ENCODE data around the gene SCGB1C1.
"Not testable (repeated sequence)": the region's sequence is repeated elsewhere in the genome, so short reads cannot be mapped to it uniquely, and the experiment has no call there.

Gene SCGB1C1

DNA sequence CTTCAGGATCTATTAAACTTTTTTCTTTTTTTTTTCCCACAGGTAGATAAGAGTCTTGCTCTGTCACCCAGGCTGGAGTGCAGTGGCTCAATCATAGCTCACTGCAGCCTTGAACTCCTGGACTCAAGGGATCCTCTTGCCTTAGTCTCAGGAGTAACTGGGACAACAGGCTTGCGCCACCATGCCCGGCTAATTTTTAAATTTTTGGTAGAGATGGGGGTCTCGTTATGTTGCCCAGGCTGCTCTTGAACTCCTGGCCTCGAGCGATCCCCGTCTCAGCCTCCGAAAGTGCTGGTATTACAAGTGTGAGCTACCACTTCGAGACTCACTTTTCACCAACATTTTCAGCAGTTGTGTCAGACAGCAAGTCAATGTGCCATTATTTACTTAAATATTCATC, 42.3 kb downstream of the SCGB1C1 start:
- H3K4me3 ChIP-seq (ENCODE audit: low read depth, low read length): peak overlapping the region; percentile 61
- ChIA-PET CTCF (interaction anchor here (0.7 to 1.6 kb wide), 2 partner anchors 21 to 26 kb away, joined by 3 to 7 read pairs; no protein-coding TSS in a partner anchor), POLR2A (interaction anchor here (0.7 to 1.1 kb wide), 2 partner anchors 23 to 28 kb away, joined by 4 read pairs; partner anchors contain the start of genes BET1L and RIC8A)
- TF ChIP-seq, protein P1, sequence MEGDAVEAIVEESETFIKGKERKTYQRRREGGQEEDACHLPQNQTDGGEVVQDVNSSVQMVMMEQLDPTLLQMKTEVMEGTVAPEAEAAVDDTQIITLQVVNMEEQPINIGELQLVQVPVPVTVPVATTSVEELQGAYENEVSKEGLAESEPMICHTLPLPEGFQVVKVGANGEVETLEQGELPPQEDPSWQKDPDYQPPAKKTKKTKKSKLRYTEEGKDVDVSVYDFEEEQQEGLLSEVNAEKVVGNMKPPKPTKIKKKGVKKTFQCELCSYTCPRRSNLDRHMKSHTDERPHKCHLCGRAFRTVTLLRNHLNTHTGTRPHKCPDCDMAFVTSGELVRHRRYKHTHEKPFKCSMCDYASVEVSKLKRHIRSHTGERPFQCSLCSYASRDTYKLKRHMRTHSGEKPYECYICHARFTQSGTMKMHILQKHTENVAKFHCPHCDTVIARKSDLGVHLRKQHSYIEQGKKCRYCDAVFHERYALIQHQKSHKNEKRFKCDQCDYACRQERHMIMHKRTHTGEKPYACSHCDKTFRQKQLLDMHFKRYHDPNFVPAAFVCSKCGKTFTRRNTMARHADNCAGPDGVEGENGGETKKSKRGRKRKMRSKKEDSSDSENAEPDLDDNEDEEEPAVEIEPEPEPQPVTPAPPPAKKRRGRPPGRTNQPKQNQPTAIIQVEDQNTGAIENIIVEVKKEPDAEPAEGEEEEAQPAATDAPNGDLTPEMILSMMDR (IDR thresholded peaks at IDR 0.05; ENCODE audit: insufficient read depth, low read length, missing control alignments): no peak
- no peak for DNase-seq (ENCODE audit: low read depth, low spot score)

DNA sequence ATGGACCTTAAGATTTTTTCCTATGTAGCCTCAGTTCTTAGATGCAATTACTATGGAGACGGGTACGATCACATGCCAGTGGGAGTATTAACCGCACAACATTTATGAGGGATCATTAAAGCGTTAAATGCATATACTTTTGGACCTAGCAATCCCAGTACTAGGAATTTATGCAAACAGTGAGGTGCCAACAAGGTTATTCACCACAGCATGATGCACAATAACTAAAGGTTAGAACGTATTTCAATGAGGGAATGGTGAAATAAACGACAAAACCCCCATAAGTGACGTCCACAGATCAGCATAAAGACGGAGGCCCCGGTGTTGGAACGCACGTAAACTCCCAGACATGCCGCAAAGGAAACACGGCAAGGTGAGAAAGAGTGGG, 42.7 kb downstream of the SCGB1C1 start:
- TF ChIP-seq, protein P1 (IDR thresholded peaks at IDR 0.05; ENCODE audit: insufficient read depth, low read length, missing control alignments): no peak
- peak overlapping the region; percentile 61 for H3K4me3 ChIP-seq (ENCODE audit: low read depth, low read length)
- ChIA-PET CTCF (no interaction called here), POLR2A (interaction anchor here (1.1 kb wide), 1 partner anchor 28 kb away, joined by 4 read pairs; the partner anchor contains the start of genes BET1L and RIC8A)
- no peak for DNase-seq (ENCODE audit: low read depth, low spot score)

DNA sequence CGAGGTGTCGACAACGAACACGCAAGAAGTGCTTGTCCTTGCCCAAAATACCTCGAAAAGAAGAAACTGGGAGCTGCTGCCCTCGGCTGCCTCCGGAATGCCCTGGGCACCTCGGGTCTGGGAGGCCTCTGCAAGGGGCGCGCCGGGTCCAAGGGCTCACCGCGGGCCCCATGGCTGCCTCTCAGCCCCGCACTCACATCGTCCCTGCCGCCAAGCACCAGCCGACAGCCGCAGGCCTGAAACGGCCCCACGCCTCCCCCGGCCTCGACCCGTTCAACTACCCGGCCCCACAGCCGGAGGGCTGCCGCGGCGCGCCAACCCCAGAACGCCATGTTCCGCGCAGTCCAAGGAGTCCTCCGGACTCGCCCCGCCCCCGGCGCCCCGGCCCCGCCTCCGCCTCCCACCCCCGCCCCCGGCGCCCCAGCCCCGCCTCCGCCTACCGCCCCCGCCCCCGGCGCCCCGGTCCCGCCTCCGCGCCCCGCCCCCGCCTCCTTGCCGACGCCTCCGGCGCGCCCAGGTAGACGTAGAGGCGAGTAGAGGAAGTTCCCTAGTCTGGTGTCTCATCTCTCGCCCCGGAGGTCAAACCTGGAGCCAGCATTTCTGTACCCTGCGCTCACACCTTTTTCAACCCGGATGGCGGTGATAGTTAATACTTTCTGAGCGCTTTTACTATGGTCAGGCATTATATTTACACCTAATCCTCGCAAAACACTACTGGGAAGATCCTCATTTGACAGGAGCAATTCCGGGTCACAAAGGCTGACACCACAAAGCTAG, 43.3 kb downstream of the SCGB1C1 start, which contains the start of gene SIRT3:
SIRT3 (minus strand) TSS at position 346 of the 777 bp plus-strand sequence; CDS start at position 332, 14 bp downstream.
- no peak for DNase-seq (ENCODE audit: low read depth, low spot score)
- TF ChIP-seq, protein P1 (IDR thresholded peaks at IDR 0.05; ENCODE audit: insufficient read depth, low read length, missing control alignments): no peak
- ChIA-PET POLR2A (interaction anchor here (0.6 to 1.1 kb wide), 4 partner anchors 20 to 175 kb away, joined by 3 to 5 read pairs (median 4); partner anchors contain the start of genes BET1L and RIC8A), CTCF (interaction anchor here (2.3 to 6.6 kb wide), 2 partner anchors 14 to 212 kb away, joined by 12 to 79 read pairs; no protein-coding TSS in a partner anchor)
- H3K4me3 ChIP-seq (ENCODE audit: low read depth, low read length): peak within 1 kb of the TSS; percentile 91

DNA sequence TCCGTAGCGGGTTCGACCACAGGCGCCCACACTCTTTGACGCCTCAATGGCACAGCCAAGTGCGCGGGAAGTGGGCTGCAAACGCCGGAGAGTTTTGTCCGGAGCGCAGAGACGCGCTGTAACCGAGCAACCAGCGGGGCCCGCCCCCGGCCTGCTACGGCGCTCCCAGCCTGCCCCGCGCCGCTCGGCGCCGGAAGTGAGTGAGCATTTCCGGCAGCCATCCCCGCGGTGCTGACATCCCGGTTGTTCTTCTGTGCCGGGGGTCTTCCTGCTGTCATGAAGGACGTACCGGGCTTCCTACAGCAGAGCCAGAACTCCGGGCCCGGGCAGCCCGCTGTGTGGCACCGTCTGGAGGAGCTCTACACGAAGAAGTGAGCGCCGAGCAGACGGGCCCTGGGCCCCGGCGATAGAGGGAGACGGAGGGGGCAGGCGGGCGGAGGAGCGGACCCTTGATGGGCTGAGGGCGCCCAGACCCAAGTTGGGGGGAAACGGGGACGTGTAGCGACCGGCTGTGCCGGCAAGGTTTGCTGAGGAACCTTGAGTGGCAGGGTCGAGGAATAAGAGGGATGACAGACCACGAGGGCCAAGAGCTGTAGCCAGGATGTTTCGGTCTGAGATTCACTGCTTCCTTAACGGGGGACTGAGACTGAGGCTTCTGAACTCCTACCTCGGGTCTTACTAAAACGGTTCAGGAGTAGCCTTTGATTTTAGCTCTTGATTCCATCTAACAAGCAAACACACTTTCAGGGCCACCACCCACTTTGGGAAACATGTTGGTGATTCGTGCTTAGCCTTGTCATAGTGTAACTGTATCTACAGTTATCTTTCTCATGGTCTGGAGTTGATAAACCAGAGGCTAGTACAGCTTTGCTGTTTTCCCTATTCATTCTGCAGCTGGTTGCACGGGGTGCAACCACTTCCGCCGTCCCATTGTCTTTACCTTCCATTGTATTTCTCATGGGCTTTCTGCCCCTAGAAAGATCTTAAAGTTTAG, 44.2 kb downstream of the SCGB1C1 start, which contains the start of gene PSMD13:
PSMD13 (plus strand) TSS at position 203 of the 994 bp plus-strand sequence; CDS start at position 277, 74 bp downstream.
- POLR2A ChIA-PET: interaction anchor here (0.6 to 1.1 kb wide), 3 partner anchors 21 to 174 kb away, joined by 3 to 5 read pairs (median 4); no protein-coding TSS in a partner anchor
- H3K4me3 ChIP-seq (ENCODE audit: low read depth, low read length): peak within 1 kb of the TSS; percentile 91

DNA sequence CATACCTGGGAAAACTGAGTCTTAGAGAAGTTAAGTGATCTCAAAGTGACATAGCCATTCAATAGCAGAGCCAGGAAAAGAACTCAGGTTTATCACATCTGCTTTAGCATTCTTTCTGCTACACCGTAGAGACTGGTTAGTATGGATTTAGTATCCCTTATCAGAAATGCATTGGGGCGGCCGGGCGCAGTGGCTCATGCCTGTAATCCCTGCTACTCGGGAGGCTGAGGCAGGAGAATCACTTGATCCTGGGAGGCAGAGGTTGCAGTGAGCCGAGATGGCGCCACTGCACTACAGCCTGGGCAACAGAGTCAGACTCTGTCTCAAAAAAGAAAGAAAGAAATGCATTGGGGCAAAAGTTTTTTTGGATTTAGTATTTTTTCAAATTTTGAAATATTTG, 45.5 kb downstream of the SCGB1C1 start:
- not testable (repeated sequence) for H3K4me3 ChIP-seq (ENCODE audit: low read depth, low read length); DNase-seq (ENCODE audit: low read depth, low spot score)
- CTCF ChIA-PET: interaction anchor here (0.8 to 6.6 kb wide), 5 partner anchors 10 to 210 kb away, joined by 3 to 79 read pairs (median 4); no protein-coding TSS in a partner anchor
- POLR2A ChIA-PET: interaction anchor here (1.2 kb wide), 1 partner anchor 31 kb away, joined by 3 read pairs; the partner anchor contains the start of gene BET1L

More for the DNA sequence above, 44.2 kb downstream of the SCGB1C1 start, which contains the start of gene PSMD13:
- no peak for DNase-seq (ENCODE audit: low read depth, low spot score)
- CTCF ChIA-PET: interaction anchor here (0.8 to 6.6 kb wide), 6 partner anchors 8 to 212 kb away, joined by 3 to 79 read pairs (median 4); no protein-coding TSS in a partner anchor
- TF ChIP-seq, protein P1 (IDR thresholded peaks at IDR 0.05; ENCODE audit: insufficient read depth, low read length, missing control alignments): no peak

DNA sequence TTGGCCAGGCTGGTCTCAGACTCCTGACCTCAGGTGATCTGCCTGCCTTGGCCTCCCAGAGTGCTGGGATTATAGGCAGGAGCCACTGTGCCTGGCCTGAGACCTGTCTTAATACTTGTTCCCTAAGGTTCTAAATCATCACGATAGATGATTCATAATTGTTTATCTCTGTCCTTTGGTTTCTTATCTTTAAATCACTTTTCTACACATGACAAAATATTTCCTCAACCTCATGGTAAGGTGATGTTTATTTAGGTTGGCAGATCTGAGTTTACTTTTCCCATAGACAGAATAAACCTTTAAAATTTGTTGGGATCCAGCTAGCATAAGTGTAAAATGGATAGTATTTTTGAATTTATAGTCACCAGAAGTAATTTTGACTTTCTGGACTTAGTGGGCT, 47.4 kb downstream of the SCGB1C1 start:
- H3K4me3 ChIP-seq (ENCODE audit: low read depth, low read length): no peak overlapping the region
- CTCF ChIA-PET: interaction anchor here (6.6 kb wide), 1 partner anchor 10 kb away, joined by 79 read pairs; no protein-coding TSS in a partner anchor

More for the DNA sequence above, 47.4 kb downstream of the SCGB1C1 start:
- no peak for DNase-seq (ENCODE audit: low read depth, low spot score)
- POLR2A ChIA-PET: no interaction called here
- TF ChIP-seq, protein P1 (IDR thresholded peaks at IDR 0.05; ENCODE audit: insufficient read depth, low read length, missing control alignments): no peak
